Measurements from ENCODE around the gene MYO16. TPM values are rescaled to one million over a fixed set of nuclear protein-coding genes. Genes with fewer than 3 reads are reported as not detected.

MYO16 gene
- total and polyA plus RNA-seq, 8 donors, result 0.03 to 0.47 (median 0.16) TPM

DNA sequence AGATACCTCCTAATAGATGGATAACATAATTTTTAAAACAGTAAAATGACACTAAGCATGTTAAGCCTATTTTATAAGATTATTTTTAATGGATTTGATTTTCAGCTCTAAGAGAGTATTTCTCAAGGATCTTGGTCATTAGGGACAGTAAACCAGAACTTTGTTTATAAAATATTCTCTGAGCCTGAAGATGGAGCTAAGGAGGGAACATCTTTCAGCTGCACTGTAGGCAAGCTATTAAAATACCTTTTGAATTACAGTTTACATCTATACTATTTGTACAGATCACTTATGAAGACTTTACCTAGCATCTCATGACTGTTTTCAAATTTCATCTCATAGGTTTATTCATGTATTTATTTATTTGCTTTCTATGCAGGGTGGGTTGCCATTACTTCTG lies 345.3 kb downstream of the MYO16 start:
- FAIRE-seq (peak; percentile 32), DNase-seq (no peak), ATAC-seq (no peak)
- TF ChIP-seq, protein P1, sequence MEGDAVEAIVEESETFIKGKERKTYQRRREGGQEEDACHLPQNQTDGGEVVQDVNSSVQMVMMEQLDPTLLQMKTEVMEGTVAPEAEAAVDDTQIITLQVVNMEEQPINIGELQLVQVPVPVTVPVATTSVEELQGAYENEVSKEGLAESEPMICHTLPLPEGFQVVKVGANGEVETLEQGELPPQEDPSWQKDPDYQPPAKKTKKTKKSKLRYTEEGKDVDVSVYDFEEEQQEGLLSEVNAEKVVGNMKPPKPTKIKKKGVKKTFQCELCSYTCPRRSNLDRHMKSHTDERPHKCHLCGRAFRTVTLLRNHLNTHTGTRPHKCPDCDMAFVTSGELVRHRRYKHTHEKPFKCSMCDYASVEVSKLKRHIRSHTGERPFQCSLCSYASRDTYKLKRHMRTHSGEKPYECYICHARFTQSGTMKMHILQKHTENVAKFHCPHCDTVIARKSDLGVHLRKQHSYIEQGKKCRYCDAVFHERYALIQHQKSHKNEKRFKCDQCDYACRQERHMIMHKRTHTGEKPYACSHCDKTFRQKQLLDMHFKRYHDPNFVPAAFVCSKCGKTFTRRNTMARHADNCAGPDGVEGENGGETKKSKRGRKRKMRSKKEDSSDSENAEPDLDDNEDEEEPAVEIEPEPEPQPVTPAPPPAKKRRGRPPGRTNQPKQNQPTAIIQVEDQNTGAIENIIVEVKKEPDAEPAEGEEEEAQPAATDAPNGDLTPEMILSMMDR (IDR thresholded peaks at IDR 0.05), result no peak
- no peaks in the 10 kb centered on the region for H3K4me1 ChIP-seq
- no peak overlapping the region for H3K27ac ChIP-seq
- peaks cover 0 to 8% (median 0%) of the 10 kb centered on the region in 4 donors for H3K27me3 ChIP-seq
- no peaks in the 10 kb centered on the region for H3K36me3 ChIP-seq
- H3K9me3 ChIP-seq, result no peaks in the 10 kb centered on the region
- no peak overlapping the region for H3K4me3 ChIP-seq
- intact Hi-C loops (cut with DNase I), result no loop called here

DNA sequence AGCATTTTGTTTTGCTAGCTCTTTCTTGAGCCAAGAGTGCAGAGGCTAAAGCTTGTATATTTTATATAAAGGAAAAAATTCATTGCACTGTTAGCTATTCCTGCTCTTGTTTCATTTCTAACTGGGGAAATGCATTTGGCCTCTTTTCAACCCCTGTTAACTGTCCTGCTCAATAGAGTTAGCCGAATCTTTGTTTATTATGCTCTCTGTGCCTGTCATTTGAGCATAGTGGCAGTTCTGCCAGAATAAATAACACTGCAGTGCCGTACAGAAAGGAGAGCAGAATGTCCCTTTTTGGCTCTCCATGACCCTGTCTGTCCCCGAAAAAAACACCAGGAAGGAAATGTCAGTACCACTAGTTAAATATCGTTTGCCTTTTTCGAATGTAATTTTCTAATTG lies 350.8 kb downstream of the MYO16 start:
- TF ChIP-seq, protein P1 (IDR thresholded peaks at IDR 0.05), result no peak
- ATAC-seq (peak in 2 of 4 donors; percentile 56 to 78), FAIRE-seq (no peak), DNase-seq (no peak)
- WGBS, 2 donors, result 7 to 17% methylated on average over 5 of the region's 5 CpGs
- Histone ChIP-seq H3K4me1 (no peaks in the 10 kb centered on the region), H3K27me3 (peaks cover 0 to 8% (median 0%) of the 10 kb centered on the region in 4 donors), H3K27ac (no peak overlapping the region), H3K36me3 (no peaks in the 10 kb centered on the region), H3K4me3 (no peak overlapping the region), H3K9me3 (no peaks in the 10 kb centered on the region)
- intact Hi-C loops (cut with DNase I), result no loop called here

DNA sequence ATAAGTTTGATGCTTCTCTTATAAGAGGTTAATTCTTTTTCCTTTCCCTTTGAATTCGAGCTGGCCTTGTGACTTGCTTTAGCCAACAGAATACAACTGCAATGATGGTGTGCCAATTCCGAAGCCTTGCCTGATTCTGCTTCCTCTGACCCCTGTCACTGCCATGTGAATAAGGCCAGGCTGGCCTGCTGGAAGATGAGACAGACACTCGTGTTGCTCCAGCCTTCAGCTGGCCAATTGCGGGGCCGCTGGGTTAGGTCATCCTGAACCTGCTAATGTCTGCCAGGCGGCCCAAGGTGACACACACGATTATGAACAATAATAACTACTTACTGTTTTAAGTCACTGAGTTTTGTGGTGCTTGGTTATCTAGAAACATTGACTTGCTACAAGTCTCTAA lies 352.0 kb downstream of the MYO16 start:
- TF ChIP-seq, protein P1 (IDR thresholded peaks at IDR 0.05), result no peak
- FAIRE-seq (no peak), DNase-seq (no peak), ATAC-seq (no peak)
- H3K4me3 ChIP-seq, result no peak overlapping the region
- no peaks in the 10 kb centered on the region for H3K36me3 ChIP-seq
- H3K27me3 ChIP-seq, result peaks cover 0 to 8% (median 0%) of the 10 kb centered on the region in 4 donors
- H3K9me3 ChIP-seq, result no peaks in the 10 kb centered on the region
- intact Hi-C loops (cut with DNase I), result no loop called here
- H3K4me1 ChIP-seq, result no peaks in the 10 kb centered on the region
- 64 to 79% methylated on average over 7 of the region's 7 CpGs for whole genome bisulfite sequencing, 2 donors
- H3K27ac ChIP-seq, result no peak overlapping the region

DNA sequence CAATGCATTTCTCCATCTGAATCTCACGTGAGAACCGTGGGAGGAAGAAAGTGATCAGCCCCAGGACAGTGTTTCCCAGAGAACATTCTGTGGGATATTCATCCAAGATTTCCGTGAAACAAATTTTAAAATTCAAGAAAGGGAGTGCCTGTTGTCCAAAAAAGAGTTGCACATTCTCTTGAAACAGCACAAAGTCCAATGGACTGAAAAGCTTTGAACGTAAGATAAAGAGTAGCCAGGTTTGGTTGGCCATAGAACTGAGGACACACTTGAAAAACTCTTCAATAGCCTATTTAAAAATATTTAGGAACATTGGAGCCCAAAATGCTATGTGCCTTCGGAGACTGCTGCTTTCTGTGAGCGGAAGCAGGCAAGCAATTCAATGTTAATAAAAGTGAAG lies 353.9 kb downstream of the MYO16 start:
- intact Hi-C loops (cut with DNase I), result no loop called here
- no peak for ATAC-seq
- FAIRE-seq, result no peak
- no peak overlapping the region for H3K4me3 ChIP-seq
- TF ChIP-seq, protein P1 (IDR thresholded peaks at IDR 0.05), result no peak
- WGBS, 2 donors, result 72% methylated on average over 6 of the region's 6 CpGs
- H3K9me3 ChIP-seq, result no peaks in the 10 kb centered on the region
- no peaks in the 10 kb centered on the region for H3K36me3 ChIP-seq
- no peak overlapping the region for H3K27ac ChIP-seq
- no peak for DNase-seq
- peaks cover 0 to 8% (median 0%) of the 10 kb centered on the region in 4 donors for H3K27me3 ChIP-seq
- no peaks in the 10 kb centered on the region for H3K4me1 ChIP-seq

DNA sequence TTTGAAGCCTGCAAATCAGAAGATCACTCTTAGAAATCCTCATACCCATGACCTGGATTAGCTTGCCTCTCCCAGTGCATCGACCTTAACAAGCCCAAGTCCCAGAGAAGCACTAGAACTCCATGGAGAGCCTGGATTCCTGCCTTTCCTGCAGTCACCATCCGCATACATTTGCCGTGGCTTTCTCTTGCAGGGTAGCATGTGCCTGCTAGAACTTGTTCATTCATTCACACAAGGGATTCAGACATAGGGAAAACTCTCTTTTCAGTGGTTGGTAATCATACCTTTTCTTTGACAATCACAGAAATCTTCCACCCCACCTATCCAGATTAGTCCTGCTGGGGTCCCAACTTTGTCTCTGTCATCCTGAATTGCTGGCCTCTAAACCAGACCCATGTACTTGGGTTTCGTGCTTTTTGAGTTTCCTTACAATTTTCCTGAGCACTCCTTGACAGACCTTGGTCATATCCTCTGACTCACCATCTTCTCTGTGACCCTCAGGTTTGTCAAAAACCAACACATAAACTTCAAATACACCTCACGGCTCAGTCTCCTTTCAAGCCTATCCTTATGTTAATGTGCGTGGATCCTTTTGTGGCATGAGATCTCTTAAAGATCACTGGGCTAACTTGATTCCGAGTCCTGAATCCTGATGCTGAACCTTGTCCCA lies 355.0 kb downstream of the MYO16 start:
- no peaks in the 10 kb centered on the region for H3K36me3 ChIP-seq
- H3K4me3 ChIP-seq, result no peak overlapping the region
- 73 to 83% methylated on average over 7 of the region's 7 CpGs for WGBS, 2 donors
- no peak overlapping the region for H3K27ac ChIP-seq
- intact Hi-C loops (cut with DNase I), result no loop called here
- no peak for ATAC-seq
- H3K9me3 ChIP-seq, result no peaks in the 10 kb centered on the region
- H3K4me1 ChIP-seq, result no peaks in the 10 kb centered on the region
- FAIRE-seq, result no peak
- H3K27me3 ChIP-seq, result peaks cover 0 to 2% (median 0%) of the 10 kb centered on the region in 4 donors
- no peak for DNase-seq
- TF ChIP-seq, protein P1 (IDR thresholded peaks at IDR 0.05), result no peak
